Stimulated activated naive B cell treated with anti-CD40 and anti-IgM and Interleukin-4, amounts not matched to agents 10 μg/mL and 1 μg/mL and 100 μg/mL, for 72 hours (primary cell): Measurements from ENCODE around the gene BAZ2B.

ENCODE experiments used
- ATAC-seq, 2 donors: fragments of 150-1000 bp; cut with Tn5 transposase; replicated peaks; 2 replicates each; pipeline ENCODE4 v1.10.0; 2021; ENCODE audit warnings: moderate library complexity in 1 of 2
- DNase-seq: peaks from one replicate; pipeline ENCODE4 v3.0.0; 2021
- H3K27ac Mint-ChIP-seq: one replicate; pipeline ENCODE4 v1.8.0; 2022; ENCODE audit warnings: mild to moderate bottlenecking, mixed read lengths
- H3K27me3 Mint-ChIP-seq, 2 donors: one replicate each; pipeline ENCODE4 v1.8.0; 2022; ENCODE audit warnings: mixed read lengths in 2 of 2
- H3K36me3 Mint-ChIP-seq, 2 donors: one replicate each; pipeline ENCODE4 v1.8.0; 2022; ENCODE audit warnings: mixed read lengths in 2 of 2, mild to moderate bottlenecking in 1 of 2
- H3K4me1 Mint-ChIP-seq, 2 donors: one replicate each; pipeline ENCODE4 v1.8.0; 2022; ENCODE audit warnings: mixed read lengths in 2 of 2, mild to moderate bottlenecking in 1 of 2
- H3K4me3 Mint-ChIP-seq, 2 donors: one replicate each; pipeline ENCODE4 v1.8.0; 2022; ENCODE audit warnings: mild to moderate bottlenecking in 2 of 2, mixed read lengths in 2 of 2, moderate library complexity in 1 of 2
- H3K9me3 Mint-ChIP-seq, 2 donors: one replicate each; pipeline ENCODE4 v1.8.0; 2022; ENCODE audit warnings: mixed read lengths in 2 of 2, mild to moderate bottlenecking in 1 of 2

Gene BAZ2B

DNA sequence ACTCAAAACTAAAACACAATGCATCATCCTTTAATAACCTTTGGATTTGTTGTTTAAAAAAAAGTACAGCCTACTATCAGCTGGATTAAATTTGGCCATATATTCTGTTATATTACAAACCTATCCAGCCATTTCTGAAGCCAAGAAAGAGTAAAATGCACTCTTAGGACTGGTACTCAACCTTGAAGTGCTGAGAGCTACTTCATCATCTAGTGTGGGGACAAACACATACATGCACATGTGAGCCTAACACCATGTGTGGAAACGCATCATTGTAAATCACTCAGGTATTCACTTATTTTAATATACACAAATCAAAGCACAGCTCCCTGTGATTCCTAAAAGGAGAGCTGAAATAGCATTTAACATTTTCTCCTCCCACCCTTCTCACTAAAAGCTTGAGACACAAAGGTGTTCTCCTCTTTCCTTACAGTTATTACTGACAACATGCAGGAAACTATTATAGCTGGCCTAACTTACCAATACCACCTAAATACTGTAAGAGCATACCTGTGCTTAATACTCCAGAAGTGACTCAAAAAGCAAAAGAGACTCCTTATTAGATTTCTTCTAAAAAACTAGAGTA lies 7.5 kb downstream of the BAZ2B start:
- no peak for ATAC-seq
- Mint-ChIP-seq H3K36me3 (no peaks in the 10 kb centered on the region), H3K9me3 (no peaks in the 10 kb centered on the region), H3K27ac (no peak overlapping the region), H3K4me1 (peaks cover 3 to 12% of the 10 kb centered on the region in 2 donors), H3K4me3 (no peak overlapping the region), H3K27me3 (no peaks in the 10 kb centered on the region)
- no peak for DNase-seq

DNA sequence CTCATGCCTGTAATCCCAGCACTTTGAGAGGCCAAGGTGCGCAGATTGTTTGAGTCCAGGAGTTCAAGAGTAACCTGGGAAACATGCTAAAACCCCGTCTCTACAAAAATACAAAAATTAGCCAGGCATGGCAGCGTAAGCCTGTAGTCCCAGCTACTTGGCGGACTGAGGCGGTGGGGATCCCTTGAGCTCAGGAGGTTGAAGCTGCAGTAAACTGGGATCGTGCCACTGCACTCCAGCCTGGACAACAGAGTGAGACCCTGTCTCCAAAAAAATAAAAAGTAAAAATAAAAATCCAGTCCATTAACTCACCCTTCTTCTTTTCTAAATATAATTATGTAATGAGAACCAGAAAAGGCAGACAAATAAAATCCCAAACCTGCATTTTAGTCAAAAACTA lies 8.2 kb downstream of the BAZ2B start:
- no peak for DNase-seq
- H3K27me3 Mint-ChIP-seq = no peaks in the 10 kb centered on the region
- no peaks in the 10 kb centered on the region for H3K36me3 Mint-ChIP-seq
- peaks cover 2 to 9% of the 10 kb centered on the region in 2 donors for H3K4me1 Mint-ChIP-seq
- H3K9me3 Mint-ChIP-seq = no peaks in the 10 kb centered on the region
- no peak for ATAC-seq
- no peak overlapping the region for H3K27ac Mint-ChIP-seq
- no peak overlapping the region for H3K4me3 Mint-ChIP-seq

DNA sequence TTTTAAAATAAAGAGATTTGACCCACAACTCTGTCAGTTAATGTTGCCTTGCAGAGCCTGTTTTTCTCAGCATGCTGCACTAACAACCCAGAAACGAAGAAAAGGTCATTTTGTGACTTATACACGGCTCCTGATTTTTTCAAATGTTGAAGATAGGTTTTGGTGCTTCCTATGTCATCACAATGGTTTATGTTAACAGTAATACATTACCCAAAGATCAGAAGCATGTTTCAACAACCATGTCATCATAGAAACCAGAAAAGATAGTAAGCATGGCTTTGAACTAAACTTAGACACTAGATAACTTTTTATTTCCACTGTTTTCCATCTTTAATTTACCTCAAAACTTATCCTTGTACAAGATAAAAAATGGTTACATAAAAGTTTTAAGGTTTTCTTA lies 10.1 kb downstream of the BAZ2B start:
- DNase-seq (no peak), ATAC-seq (no peak)
- Mint-ChIP-seq H3K9me3 (no peaks in the 10 kb centered on the region), H3K4me3 (no peak overlapping the region), H3K4me1 (peaks cover 0 to 14% of the 10 kb centered on the region in 2 donors), H3K36me3 (no peaks in the 10 kb centered on the region), H3K27ac (no peak overlapping the region), H3K27me3 (no peaks in the 10 kb centered on the region)

DNA sequence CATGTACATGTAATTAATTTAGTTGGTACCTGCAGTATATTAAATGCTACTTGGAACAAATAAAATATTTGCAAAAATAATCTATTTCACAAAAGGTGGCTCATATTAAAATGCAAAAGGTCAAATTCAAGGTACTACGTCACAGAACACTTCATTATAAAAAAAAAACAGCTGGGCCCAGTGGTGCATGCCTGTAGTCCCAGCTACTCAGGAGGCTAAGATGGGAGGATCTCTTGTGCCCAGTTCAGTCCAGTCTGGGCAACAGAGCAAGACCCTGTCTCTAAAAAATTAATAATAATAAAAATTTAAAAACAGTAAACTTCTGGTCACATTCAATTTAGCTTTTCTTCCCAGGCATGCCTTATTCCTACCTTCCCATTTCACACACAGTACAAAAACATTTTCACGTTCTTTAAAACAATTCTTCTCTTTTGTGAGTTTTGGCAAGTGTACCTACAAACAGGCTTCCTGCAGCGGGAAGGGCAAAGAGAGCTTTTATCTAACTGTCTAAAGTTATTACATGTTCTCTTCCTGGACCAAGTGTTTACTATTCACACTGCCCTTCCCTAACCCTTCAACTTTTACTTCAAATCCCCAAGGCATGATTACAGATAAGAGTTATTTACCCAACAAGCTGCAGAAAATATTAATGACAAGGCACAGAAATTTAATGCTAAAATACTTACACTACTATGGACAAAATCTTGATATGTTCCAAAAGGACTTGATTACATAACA lies 10.7 kb downstream of the BAZ2B start:
- H3K36me3 Mint-ChIP-seq = no peaks in the 10 kb centered on the region
- H3K4me3 Mint-ChIP-seq = no peak overlapping the region
- DNase-seq (no peak), ATAC-seq (no peak)
- no peaks in the 10 kb centered on the region for H3K27me3 Mint-ChIP-seq
- peaks cover 0 to 14% of the 10 kb centered on the region in 2 donors for H3K4me1 Mint-ChIP-seq
- H3K9me3 Mint-ChIP-seq = no peaks in the 10 kb centered on the region
- H3K27ac Mint-ChIP-seq = no peak overlapping the region

DNA sequence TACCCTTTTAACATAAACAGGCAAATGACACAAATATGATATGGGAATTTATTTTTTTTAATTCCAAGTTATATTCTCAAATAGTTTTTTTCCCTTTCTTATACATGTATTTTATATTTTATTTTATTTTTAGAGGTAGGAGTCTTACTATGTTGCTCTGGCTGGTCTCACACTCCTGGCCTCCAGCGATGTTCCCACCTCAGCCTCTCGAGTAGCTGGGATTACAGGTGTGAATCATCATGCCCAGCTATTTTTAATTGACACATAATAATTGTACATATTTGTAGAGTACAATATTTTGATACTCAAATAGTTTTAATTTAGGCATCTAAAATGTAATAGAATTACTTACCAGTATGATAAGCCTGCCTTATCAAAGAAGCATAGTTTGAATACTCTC lies 12.2 kb downstream of the BAZ2B start:
- no peaks in the 10 kb centered on the region for H3K27me3 Mint-ChIP-seq
- H3K4me3 Mint-ChIP-seq = no peak overlapping the region
- H3K4me1 Mint-ChIP-seq = peaks cover 0 to 14% of the 10 kb centered on the region in 2 donors
- no peaks in the 10 kb centered on the region for H3K36me3 Mint-ChIP-seq
- no peak overlapping the region for H3K27ac Mint-ChIP-seq
- DNase-seq = no peak
- ATAC-seq = no peak
- H3K9me3 Mint-ChIP-seq = no peaks in the 10 kb centered on the region

DNA sequence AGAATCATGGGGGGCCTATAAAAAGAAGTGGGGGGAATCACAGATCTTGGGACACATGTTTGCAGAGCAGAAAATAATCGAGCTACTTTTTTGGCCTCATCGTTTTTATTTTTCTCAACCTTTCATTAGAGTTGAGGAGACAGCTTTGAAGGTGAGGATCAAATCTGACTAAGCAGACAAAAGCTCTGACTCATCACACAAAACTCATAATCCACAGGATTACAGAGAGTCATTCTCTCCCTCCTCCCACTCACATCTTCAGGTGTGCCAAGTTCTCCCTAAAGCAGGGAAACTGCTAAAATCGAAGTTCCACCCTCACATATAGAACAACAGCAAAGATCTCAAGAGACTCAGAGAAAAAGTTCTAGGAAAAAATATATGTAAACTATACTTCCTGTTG lies 15.6 kb downstream of the BAZ2B start:
- H3K4me3 Mint-ChIP-seq = no peak overlapping the region
- H3K9me3 Mint-ChIP-seq = no peaks in the 10 kb centered on the region
- no peak overlapping the region for H3K27ac Mint-ChIP-seq
- ATAC-seq (no peak), DNase-seq (no peak)
- H3K27me3 Mint-ChIP-seq = no peaks in the 10 kb centered on the region
- H3K4me1 Mint-ChIP-seq = peaks cover 2 to 10% of the 10 kb centered on the region in 2 donors
- H3K36me3 Mint-ChIP-seq = no peaks in the 10 kb centered on the region

DNA sequence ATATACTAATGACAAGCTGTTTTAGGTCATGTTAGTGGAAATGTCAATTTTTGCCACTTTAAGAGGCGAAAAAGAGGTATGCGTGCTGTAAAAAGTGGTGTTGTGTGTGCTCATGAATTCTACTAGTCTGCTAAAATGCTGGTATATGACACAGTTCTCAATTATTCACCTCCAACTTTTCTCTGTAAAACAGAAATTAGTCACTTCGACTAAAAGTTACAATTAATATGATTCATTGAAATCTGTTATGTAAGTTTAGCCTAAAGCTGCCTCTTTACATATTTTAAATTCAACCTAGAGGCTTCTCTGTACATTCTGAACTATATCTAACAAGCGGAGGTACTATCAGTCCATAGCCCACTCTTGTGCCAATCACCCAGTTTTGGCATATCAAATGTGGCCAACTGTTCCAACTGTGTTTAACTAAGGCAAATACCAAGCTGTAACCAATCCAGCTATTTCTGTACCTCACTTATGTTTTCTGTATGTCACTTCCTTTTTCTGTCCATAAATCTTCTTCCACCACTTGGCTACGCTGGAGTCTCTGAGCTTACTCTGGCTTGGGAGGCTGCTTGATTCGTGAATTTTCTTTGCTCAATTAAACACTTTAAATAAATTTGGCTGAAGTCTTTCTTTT lies 20.8 kb downstream of the BAZ2B start:
- Mint-ChIP-seq H3K9me3 (no peaks in the 10 kb centered on the region), H3K4me1 (peaks cover 4 to 6% of the 10 kb centered on the region in 2 donors), H3K4me3 (no peak overlapping the region), H3K27ac (no peak overlapping the region), H3K36me3 (no peaks in the 10 kb centered on the region), H3K27me3 (no peaks in the 10 kb centered on the region)
- no peak for ATAC-seq
- no peak for DNase-seq

DNA sequence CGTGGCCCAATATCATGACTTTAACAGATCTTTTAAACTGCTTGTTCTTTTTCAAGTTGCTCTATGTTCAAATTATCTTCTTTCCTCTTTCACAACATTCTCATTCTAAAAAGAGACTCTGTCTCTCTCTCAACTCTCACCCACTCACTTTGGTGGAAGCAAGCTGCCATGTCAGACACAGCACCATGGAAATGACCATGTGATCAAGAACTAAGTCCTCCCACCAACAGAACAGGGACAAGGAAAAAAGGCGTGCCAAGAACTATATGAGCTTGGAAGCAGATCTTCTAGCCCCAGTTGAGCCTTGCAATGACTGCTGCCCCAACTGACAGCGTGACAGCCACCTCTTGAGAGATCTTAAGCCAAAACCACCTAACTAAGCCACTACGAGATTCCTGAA lies 23.9 kb downstream of the BAZ2B start:
- H3K36me3 Mint-ChIP-seq = no peaks in the 10 kb centered on the region
- H3K27me3 Mint-ChIP-seq = no peaks in the 10 kb centered on the region
- DNase-seq = no peak
- H3K4me1 Mint-ChIP-seq = peaks cover 4 to 6% of the 10 kb centered on the region in 2 donors
- ATAC-seq = no peak
- no peak overlapping the region for H3K27ac Mint-ChIP-seq
- H3K9me3 Mint-ChIP-seq = no peaks in the 10 kb centered on the region
- no peak overlapping the region for H3K4me3 Mint-ChIP-seq

DNA sequence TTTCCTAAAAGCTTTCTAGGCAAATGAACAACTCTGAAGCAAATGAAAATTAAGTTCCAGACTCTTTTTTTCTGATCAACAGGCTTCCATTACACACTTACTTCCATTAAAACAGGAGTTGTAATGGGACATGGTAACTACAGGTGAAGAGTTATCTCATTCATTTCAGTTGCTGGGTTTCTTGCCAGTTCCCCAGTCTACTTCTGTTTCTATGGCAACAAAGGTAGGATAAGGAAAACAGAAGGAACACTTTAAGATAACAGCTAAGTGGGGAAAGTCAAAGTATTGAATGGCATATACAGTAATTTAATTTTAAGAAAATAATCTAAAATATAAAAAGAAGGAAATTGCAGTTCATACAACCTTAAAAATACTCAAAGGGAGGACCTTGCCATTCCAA lies 25.1 kb downstream of the BAZ2B start:
- H3K4me3 Mint-ChIP-seq = no peak overlapping the region
- H3K4me1 Mint-ChIP-seq = peaks cover 4 to 6% of the 10 kb centered on the region in 2 donors
- no peaks in the 10 kb centered on the region for H3K36me3 Mint-ChIP-seq
- H3K9me3 Mint-ChIP-seq = no peaks in the 10 kb centered on the region
- no peak overlapping the region for H3K27ac Mint-ChIP-seq
- no peaks in the 10 kb centered on the region for H3K27me3 Mint-ChIP-seq
- DNase-seq (no peak), ATAC-seq (no peak)

DNA sequence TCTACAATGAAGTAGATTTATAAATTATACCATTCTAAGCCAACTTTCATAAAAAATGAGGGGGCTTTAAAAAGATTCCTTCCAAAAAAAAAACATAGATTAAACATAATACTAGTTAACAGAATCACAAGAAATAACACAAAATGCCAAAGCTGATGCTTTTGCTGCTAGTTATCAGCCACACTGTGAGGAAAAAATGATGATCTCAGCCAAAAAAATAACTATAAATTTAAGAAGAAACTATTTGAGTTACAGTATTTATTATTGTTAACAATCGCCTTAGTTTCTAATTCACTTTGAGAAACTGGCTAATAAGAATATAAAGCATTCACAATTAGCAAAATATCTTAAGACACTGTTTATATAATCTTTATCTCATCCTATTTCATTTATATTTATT lies 27.1 kb downstream of the BAZ2B start:
- H3K27ac Mint-ChIP-seq = no peak overlapping the region
- H3K36me3 Mint-ChIP-seq = no peaks in the 10 kb centered on the region
- no peaks in the 10 kb centered on the region for H3K4me1 Mint-ChIP-seq
- H3K27me3 Mint-ChIP-seq = no peaks in the 10 kb centered on the region
- no peak for DNase-seq
- ATAC-seq = no peak
- no peaks in the 10 kb centered on the region for H3K9me3 Mint-ChIP-seq
- no peak overlapping the region for H3K4me3 Mint-ChIP-seq

DNA sequence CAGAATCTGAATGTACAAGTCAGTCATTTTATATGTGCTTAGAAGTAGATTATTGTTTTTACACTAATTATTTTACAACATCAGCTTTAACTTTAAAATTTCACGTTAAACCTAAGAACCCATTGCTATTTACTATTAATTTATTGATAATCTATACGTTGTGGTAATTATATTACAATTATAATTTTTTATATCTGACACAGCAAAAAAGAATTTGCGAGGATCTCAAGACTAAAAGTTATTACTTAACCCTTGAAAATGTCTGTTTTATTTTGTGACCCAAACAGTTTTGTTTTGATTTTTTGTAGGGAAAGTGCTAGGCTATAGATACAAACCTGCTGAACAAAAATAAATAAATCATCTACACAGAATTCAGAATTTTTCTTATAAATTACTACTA lies 30.3 kb downstream of the BAZ2B start:
- ATAC-seq = no peak
- Mint-ChIP-seq H3K4me1 (no peaks in the 10 kb centered on the region), H3K27me3 (no peaks in the 10 kb centered on the region), H3K27ac (no peak overlapping the region), H3K9me3 (no peaks in the 10 kb centered on the region), H3K36me3 (peaks cover 0 to 1% of the 10 kb centered on the region in 2 donors), H3K4me3 (no peak overlapping the region)
- no peak for DNase-seq

DNA sequence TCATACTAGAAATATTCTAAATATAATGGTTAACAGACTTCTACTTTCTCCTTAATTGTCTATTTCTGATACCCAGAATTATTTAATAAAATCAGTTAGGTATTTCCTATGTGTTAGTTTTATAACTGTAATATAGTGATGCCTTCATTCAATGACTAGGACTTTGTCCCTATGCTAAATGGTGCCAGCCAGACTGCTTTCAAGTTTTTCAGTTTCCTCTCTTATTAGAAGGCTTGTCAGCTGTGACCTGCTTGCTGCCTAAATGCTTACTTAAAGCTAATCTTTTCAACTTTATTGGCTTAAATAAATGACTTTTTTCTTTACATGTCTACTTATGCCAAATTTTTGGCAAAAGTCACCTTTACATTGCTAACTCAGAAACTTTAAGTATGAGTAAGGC lies 30.7 kb downstream of the BAZ2B start:
- Mint-ChIP-seq H3K4me1 (no peaks in the 10 kb centered on the region), H3K9me3 (no peaks in the 10 kb centered on the region), H3K27me3 (no peaks in the 10 kb centered on the region), H3K36me3 (peaks cover 0 to 1% of the 10 kb centered on the region in 2 donors), H3K27ac (no peak overlapping the region), H3K4me3 (no peak overlapping the region)
- DNase-seq (no peak), ATAC-seq (no peak)

DNA sequence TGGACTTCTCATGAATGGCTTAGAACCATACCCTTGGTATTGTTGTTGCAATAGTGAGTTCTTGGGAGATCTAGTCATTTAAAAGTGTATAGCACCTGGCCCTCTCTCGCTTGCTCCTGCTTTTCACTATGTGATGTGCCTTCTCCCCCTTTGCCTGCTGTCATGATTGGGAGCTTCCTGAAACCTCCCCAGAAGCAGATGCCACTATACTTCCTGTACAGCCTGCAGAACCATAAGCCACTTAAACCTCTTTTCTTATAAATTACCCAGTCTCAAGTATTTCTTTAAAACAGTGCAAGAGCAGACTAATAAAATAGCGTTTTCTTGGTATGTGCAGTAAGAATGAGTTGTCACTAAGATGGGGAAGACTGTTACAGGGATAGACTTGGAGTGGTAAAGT lies 31.6 kb downstream of the BAZ2B start:
- H3K36me3 Mint-ChIP-seq = peaks cover 1 to 4% of the 10 kb centered on the region in 2 donors
- no peaks in the 10 kb centered on the region for H3K4me1 Mint-ChIP-seq
- no peaks in the 10 kb centered on the region for H3K9me3 Mint-ChIP-seq
- H3K4me3 Mint-ChIP-seq = no peak overlapping the region
- DNase-seq (no peak), ATAC-seq (no peak)
- H3K27me3 Mint-ChIP-seq = no peaks in the 10 kb centered on the region
- H3K27ac Mint-ChIP-seq = no peak overlapping the region

DNA sequence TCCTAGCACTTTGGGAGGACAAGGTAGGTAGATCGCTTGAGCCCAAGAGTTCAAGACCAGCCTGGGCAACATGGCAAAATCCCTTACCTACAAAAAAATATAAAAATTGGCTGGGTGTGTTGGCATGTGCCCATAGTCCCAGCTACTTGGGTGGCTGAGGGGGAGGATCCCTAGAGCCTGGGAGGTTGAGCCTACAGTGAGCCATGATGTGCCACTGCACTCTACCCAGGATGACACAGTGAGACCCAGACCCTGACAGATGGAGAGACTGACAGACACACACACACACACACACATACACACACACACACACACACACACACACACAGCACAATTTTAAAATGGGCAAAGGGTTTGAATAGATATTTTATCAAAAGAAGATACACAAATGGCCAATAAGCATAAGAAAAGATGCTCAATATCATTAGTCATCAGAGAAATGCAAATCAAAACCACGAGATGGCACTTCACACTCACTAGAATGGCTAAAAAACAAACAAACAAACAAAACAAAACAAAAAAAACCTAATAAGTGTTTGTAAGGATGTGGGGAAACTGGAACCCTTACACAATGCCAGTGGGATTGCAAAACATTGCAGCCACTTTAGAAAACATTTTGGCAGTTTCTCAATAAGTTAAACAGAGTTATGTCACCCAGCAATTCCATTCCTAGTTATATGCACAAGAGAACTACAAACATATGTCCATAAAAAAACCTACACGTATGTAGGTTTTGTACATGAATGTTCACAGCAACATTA lies 42.3 kb downstream of the BAZ2B start:
- H3K9me3 Mint-ChIP-seq = peaks cover 4 to 9% of the 10 kb centered on the region in 2 donors
- ATAC-seq = no peak
- no peak overlapping the region for H3K27ac Mint-ChIP-seq
- H3K27me3 Mint-ChIP-seq = no peaks in the 10 kb centered on the region
- no peak for DNase-seq
- no peaks in the 10 kb centered on the region for H3K4me1 Mint-ChIP-seq
- peaks cover 3 to 14% of the 10 kb centered on the region in 2 donors for H3K36me3 Mint-ChIP-seq
- no peak overlapping the region for H3K4me3 Mint-ChIP-seq
